ENCODE data around the gene MALT1.
A peak's percentile ranks its signal among the peaks of the same experiment; 100 is the strongest.

MALT1 gene

GRCh38 chr18:58784601-58785137 is 113.4 kb downstream of the MALT1 start:
- no peak for TF ChIP-seq TAF1 (IDR thresholded peaks at IDR 0.05; ENCODE audit: borderline replicate concordance, low read depth, low read length)
- no peak for TF ChIP-seq POLR2AphosphoS5 (IDR thresholded peaks at IDR 0.05; ENCODE audit: low read depth, low read length)
- no peak for TF ChIP-seq POLR2A (IDR thresholded peaks at IDR 0.05; ENCODE audit: low read depth, low read length)
- DNase-seq (ENCODE audit: insufficient read length) (no peak), FAIRE-seq (no peak)

- no peak for TF ChIP-seq TAF1 (IDR thresholded peaks at IDR 0.05; ENCODE audit: borderline replicate concordance, low read depth, low read length)
- TF ChIP-seq POLR2A (IDR thresholded peaks at IDR 0.05; ENCODE audit: low read depth, low read length) = no peak
- DNase-seq (ENCODE audit: insufficient read length) = no peak
- no peak for FAIRE-seq
These were observed 114.0 kb downstream of the MALT1 start for GRCh38 chr18:58785171-58785805.

- TF ChIP-seq POLR2AphosphoS5 (IDR thresholded peaks at IDR 0.05; ENCODE audit: low read depth, low read length) = no peak
- no peak for TF ChIP-seq POLR2A (IDR thresholded peaks at IDR 0.05; ENCODE audit: low read depth, low read length)
- TF ChIP-seq TAF1 (IDR thresholded peaks at IDR 0.05; ENCODE audit: borderline replicate concordance, low read depth, low read length) = no peak
- no peak for DNase-seq (ENCODE audit: insufficient read length)
- FAIRE-seq = no peak
These were observed 114.6 kb downstream of the MALT1 start for GRCh38 chr18:58785870-58786269.

- DNase-seq (ENCODE audit: insufficient read length) (no peak), FAIRE-seq (no peak)
- TF ChIP-seq POLR2A (IDR thresholded peaks at IDR 0.05; ENCODE audit: low read depth, low read length) (no peak), POLR2AphosphoS5 (IDR thresholded peaks at IDR 0.05; ENCODE audit: low read depth, low read length) (no peak), TAF1 (IDR thresholded peaks at IDR 0.05; ENCODE audit: borderline replicate concordance, low read depth, low read length) (no peak)
These were observed 116.4 kb downstream of the MALT1 start for GRCh38 chr18:58787536-58788149.

- DNase-seq (ENCODE audit: insufficient read length) (no peak), FAIRE-seq (no peak)
- TF ChIP-seq POLR2A (IDR thresholded peaks at IDR 0.05; ENCODE audit: low read depth, low read length) = no peak
- no peak for TF ChIP-seq TAF1 (IDR thresholded peaks at IDR 0.05; ENCODE audit: borderline replicate concordance, low read depth, low read length)
- TF ChIP-seq POLR2AphosphoS5 (IDR thresholded peaks at IDR 0.05; ENCODE audit: low read depth, low read length) = no peak
These were observed 117.2 kb downstream of the MALT1 start for GRCh38 chr18:58788470-58788869.

GRCh38 chr18:58788971-58789875 is 118.0 kb downstream of the MALT1 start:
- FAIRE-seq (no peak), DNase-seq (ENCODE audit: insufficient read length) (no peak)
- TF ChIP-seq POLR2A (IDR thresholded peaks at IDR 0.05; ENCODE audit: low read depth, low read length) = no peak
- TF ChIP-seq POLR2AphosphoS5 (IDR thresholded peaks at IDR 0.05; ENCODE audit: low read depth, low read length) = no peak
- no peak for TF ChIP-seq TAF1 (IDR thresholded peaks at IDR 0.05; ENCODE audit: borderline replicate concordance, low read depth, low read length)

- TF ChIP-seq POLR2A (IDR thresholded peaks at IDR 0.05; ENCODE audit: low read depth, low read length) = no peak
- no peak for FAIRE-seq
- DNase-seq (ENCODE audit: insufficient read length) = no peak
These were observed 118.6 kb downstream of the MALT1 start for GRCh38 chr18:58789876-58790240.

- DNase-seq (ENCODE audit: insufficient read length) = peak; percentile 33
- peak; percentile 38 for FAIRE-seq
- TF ChIP-seq POLR2A (IDR thresholded peaks at IDR 0.05; ENCODE audit: low read depth, low read length) (no peak), POLR2AphosphoS5 (IDR thresholded peaks at IDR 0.05; ENCODE audit: low read depth, low read length) (no peak), TAF1 (IDR thresholded peaks at IDR 0.05; ENCODE audit: borderline replicate concordance, low read depth, low read length) (no peak)
These were observed 120.8 kb downstream of the MALT1 start for GRCh38 chr18:58792086-58792485.

- FAIRE-seq (no peak), DNase-seq (ENCODE audit: insufficient read length) (no peak)
- no peak for TF ChIP-seq TAF1 (IDR thresholded peaks at IDR 0.05; ENCODE audit: borderline replicate concordance, low read depth, low read length)
- TF ChIP-seq POLR2A (IDR thresholded peaks at IDR 0.05; ENCODE audit: low read depth, low read length) = no peak
- TF ChIP-seq POLR2AphosphoS5 (IDR thresholded peaks at IDR 0.05; ENCODE audit: low read depth, low read length) = no peak
These were observed 122.1 kb downstream of the MALT1 start for GRCh38 chr18:58793361-58793760.

- DNase-seq (ENCODE audit: insufficient read length) = no peak
- TF ChIP-seq POLR2AphosphoS5 (IDR thresholded peaks at IDR 0.05; ENCODE audit: low read depth, low read length) = no peak
- TF ChIP-seq TAF1 (IDR thresholded peaks at IDR 0.05; ENCODE audit: borderline replicate concordance, low read depth, low read length) = no peak
- no peak for TF ChIP-seq POLR2A (IDR thresholded peaks at IDR 0.05; ENCODE audit: low read depth, low read length)
- no peak for FAIRE-seq
These were observed 125.0 kb downstream of the MALT1 start for GRCh38 chr18:58796220-58796619.

- DNase-seq (ENCODE audit: insufficient read length) = no peak
- FAIRE-seq = peak; percentile 90
- TF ChIP-seq TAF1 (IDR thresholded peaks at IDR 0.05; ENCODE audit: borderline replicate concordance, low read depth, low read length) (no peak), POLR2A (IDR thresholded peaks at IDR 0.05; ENCODE audit: low read depth, low read length) (no peak), POLR2AphosphoS5 (IDR thresholded peaks at IDR 0.05; ENCODE audit: low read depth, low read length) (no peak)
These were observed 129.3 kb downstream of the MALT1 start for GRCh38 chr18:58800582-58800981.

Measured in GM12892 (cell line).